Mesenchymal stem cell (in vitro differentiated cells and primary cell): ENCODE measurements around the gene TTC32.

Experiments
- DNase-seq: peaks from one replicate; pipeline ENCODE4 v3.0.0-alpha.2; 2013
- H2AFZ ChIP-seq: one replicate; pipeline ENCODE4 v1.6.1; 2013; ENCODE audit warnings: low read depth, mild to moderate bottlenecking, control low read depth, inconsistent platforms, low read length, moderate library complexity
- H2AK5ac ChIP-seq: 2 replicates; pipeline ENCODE4 v1.6.1; 2013; ENCODE audit warnings: low read length, moderate library complexity, mild to moderate bottlenecking, inconsistent platforms; ENCODE audit not compliant: severe bottlenecking
- H2BK120ac ChIP-seq: one replicate; pipeline ENCODE4 v1.6.1; 2013; ENCODE audit warnings: low read depth, mild to moderate bottlenecking, inconsistent platforms, low read length, moderate library complexity
- H2BK12ac ChIP-seq, 2 experiments: one replicate each; pipeline ENCODE4 v1.6.1; 2013; ENCODE audit warnings: inconsistent platforms in 2 of 2, low read length in 2 of 2, mild to moderate bottlenecking in 2 of 2, moderate library complexity in 2 of 2, control low read depth in 1 of 2
- H2BK15ac ChIP-seq: one replicate; pipeline ENCODE4 v1.6.1; 2013; ENCODE audit warnings: mild to moderate bottlenecking, low read depth, inconsistent platforms; ENCODE audit not compliant: poor library complexity, severe bottlenecking
- H2BK5ac ChIP-seq: 2 replicates; pipeline ENCODE4 v1.6.1; 2013; ENCODE audit warnings: low read depth, mild to moderate bottlenecking, low read length, control low read depth, inconsistent platforms; ENCODE audit not compliant: poor library complexity, severe bottlenecking
- H3K14ac ChIP-seq, 2 experiments: one replicate each; pipeline ENCODE4 v1.6.1; 2013; ENCODE audit warnings: inconsistent platforms in 2 of 2, low read length in 2 of 2, control low read depth in 1 of 2, mild to moderate bottlenecking in 1 of 2, moderate library complexity in 1 of 2
- H3K18ac ChIP-seq, 2 experiments: one replicate each; pipeline ENCODE4 v1.6.1; 2013; ENCODE audit warnings: inconsistent platforms in 2 of 2, low read length in 2 of 2, control low read depth in 1 of 2, low read depth in 1 of 2, mild to moderate bottlenecking in 1 of 2
- H3K23ac ChIP-seq, 2 experiments: one replicate each; pipeline ENCODE4 v1.6.1; 2013; ENCODE audit warnings: inconsistent platforms in 2 of 2, low read length in 2 of 2, mild to moderate bottlenecking in 2 of 2, moderate library complexity in 2 of 2, control low read depth in 1 of 2
- H3K27ac ChIP-seq: 2 replicates; pipeline ENCODE4 v1.5.1; 2013; ENCODE audit warnings: mild to moderate bottlenecking, moderate library complexity, low read length, control low read depth, inconsistent platforms; ENCODE audit not compliant: poor library complexity, severe bottlenecking
- H3K27me3 ChIP-seq, 2 experiments: 2 replicates each; pipeline versions ENCODE4 v1.6.1 to v1.7.0; 2013; ENCODE audit warnings: low read length in 2 of 2, mild to moderate bottlenecking in 2 of 2, moderate library complexity in 2 of 2, control low read depth in 1 of 2, inconsistent platforms in 1 of 2; ENCODE audit not compliant: control insufficient read depth in 1 of 2, insufficient read depth in 1 of 2
- H3K36me3 ChIP-seq, 2 experiments: 2 replicates each; pipeline versions ENCODE4 v1.6.1 to v1.7.0; 2013; ENCODE audit warnings: low read length in 2 of 2, control low read depth in 1 of 2, inconsistent platforms in 1 of 2, low read depth in 1 of 2, mild to moderate bottlenecking in 1 of 2; ENCODE audit not compliant: insufficient read depth in 2 of 2, control insufficient read depth in 1 of 2
- H3K4ac ChIP-seq, 2 experiments: one replicate each; pipeline ENCODE4 v1.6.1; 2013; ENCODE audit warnings: inconsistent platforms in 2 of 2, low read length in 2 of 2, mild to moderate bottlenecking in 2 of 2, moderate library complexity in 2 of 2, control low read depth in 1 of 2, low read depth in 1 of 2
- H3K4me1 ChIP-seq: 2 replicates; pipeline ENCODE4 v1.6.1; 2013; ENCODE audit warnings: low read depth, low read length, control low read depth; ENCODE audit not compliant: control insufficient read depth, insufficient read depth
- H3K4me2 ChIP-seq: 2 replicates; pipeline ENCODE4 v1.6.1; 2013; ENCODE audit warnings: low read length, mild to moderate bottlenecking, inconsistent platforms; ENCODE audit not compliant: poor library complexity, severe bottlenecking
- H3K4me3 ChIP-seq, 2 experiments: 2 replicates each; pipeline versions ENCODE4 v1.5.1 to v1.7.0; 2013; ENCODE audit warnings: low read length in 2 of 2, mild to moderate bottlenecking in 2 of 2, control low read depth in 1 of 2, low read depth in 1 of 2; ENCODE audit not compliant: insufficient read depth in 1 of 2
- H3K79me1 ChIP-seq: replicated peaks from 2 replicates; pipeline ENCODE4 v1.6.1; 2013; ENCODE audit warnings: mild to moderate bottlenecking, control low read depth, low read length, inconsistent platforms; ENCODE audit not compliant: poor library complexity, severe bottlenecking
- H3K9ac ChIP-seq: 2 replicates; pipeline ENCODE4 v1.7.0; 2013; ENCODE audit warnings: mild to moderate bottlenecking, low read length, moderate library complexity
- H3K9me3 ChIP-seq: 2 replicates; pipeline ENCODE4 v1.7.0; 2013; ENCODE audit warnings: mild to moderate bottlenecking, low read length; ENCODE audit not compliant: control insufficient read depth
- H4K8ac ChIP-seq: one replicate; pipeline ENCODE4 v1.6.1; 2013; ENCODE audit warnings: inconsistent platforms, mild to moderate bottlenecking, low read length, moderate library complexity
- H4K91ac ChIP-seq: one replicate; pipeline ENCODE4 v1.6.1; 2013; ENCODE audit warnings: mild to moderate bottlenecking, low read length, inconsistent platforms
- WGBS: methylation state at CpG from one replicate; pipeline ENCODE4 v1.1.7; 2013; ENCODE audit warnings: mixed read lengths; 5-methylcytosine and 5-hydroxymethylcytosine counted together

The TTC32 gene

GRCh38 chr2:19873014-19873413 lies 28.8 kb downstream of the TTC32 start:
- no peak overlapping the region for H3K23ac ChIP-seq
- no peak overlapping the region for H3K4ac ChIP-seq
- 94% methylated on average over 5 of the region's 5 CpGs for WGBS
- H3K14ac ChIP-seq = no peak overlapping the region
- H2AFZ ChIP-seq = no peak overlapping the region
- no peak overlapping the region for H4K91ac ChIP-seq
- H3K18ac ChIP-seq = no peak overlapping the region
- H3K79me1 ChIP-seq = no peaks in the 10 kb centered on the region
- H2BK12ac ChIP-seq = no peak overlapping the region
- no peak overlapping the region for H2AK5ac ChIP-seq
- no peak overlapping the region for H3K4me2 ChIP-seq
- H3K4me3 ChIP-seq = no peak overlapping the region
- no peaks in the 10 kb centered on the region for H3K9me3 ChIP-seq
- H3K36me3 ChIP-seq = peaks cover 3 to 5% of the 10 kb centered on the region in 2 experiments
- H3K27me3 ChIP-seq = peaks cover 0 to 2% of the 10 kb centered on the region in 2 experiments
- H3K9ac ChIP-seq = no peak overlapping the region
- DNase-seq = no peak
- H3K27ac ChIP-seq = no peak overlapping the region
- H2BK120ac ChIP-seq = no peak overlapping the region
- H2BK15ac ChIP-seq = no peak overlapping the region
- no peak overlapping the region for H2BK5ac ChIP-seq
- H4K8ac ChIP-seq = no peak overlapping the region
- peaks cover 13% of the 10 kb centered on the region for H3K4me1 ChIP-seq

DNA sequence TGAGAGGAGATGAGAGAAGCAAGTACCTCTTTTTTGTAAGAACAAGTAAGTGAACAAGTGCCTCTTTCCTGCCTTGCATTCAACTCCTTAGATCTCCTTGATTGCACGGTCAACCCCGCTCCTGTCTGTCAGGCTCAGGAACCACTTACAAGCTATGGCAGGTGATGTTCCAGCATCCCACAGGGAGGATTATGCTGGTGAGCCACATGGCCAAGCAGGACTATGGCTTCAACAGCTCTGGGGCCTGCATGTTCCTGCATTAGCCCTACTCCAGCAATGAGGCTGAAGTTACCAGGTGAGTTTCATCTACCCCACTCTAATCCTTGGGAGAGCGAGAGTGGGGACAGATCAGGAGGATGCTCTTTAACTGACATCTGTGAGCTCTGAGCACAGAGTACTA lies 29.5 kb downstream of the TTC32 start:
- Histone ChIP-seq H2BK5ac (no peak overlapping the region), H3K27ac (no peak overlapping the region), H3K4ac (no peak overlapping the region), H4K91ac (no peak overlapping the region), H4K8ac (no peak overlapping the region), H3K4me2 (no peak overlapping the region), H3K4me1 (peaks cover 13% of the 10 kb centered on the region), H2AFZ (no peak overlapping the region), H3K36me3 (peaks cover 3 to 5% of the 10 kb centered on the region in 2 experiments), H3K4me3 (no peak overlapping the region), H2BK15ac (no peak overlapping the region), H2BK120ac (no peak overlapping the region), H3K9ac (no peak overlapping the region), H3K27me3 (peaks cover 0 to 5% of the 10 kb centered on the region in 2 experiments), H2AK5ac (no peak overlapping the region), H2BK12ac (no peak overlapping the region), H3K23ac (no peak overlapping the region), H3K18ac (no peak overlapping the region), H3K79me1 (no peaks in the 10 kb centered on the region), H3K14ac (no peak overlapping the region), H3K9me3 (no peaks in the 10 kb centered on the region)
- WGBS = 81% methylated on average over 3 of the region's 3 CpGs
- no peak for DNase-seq

DNA sequence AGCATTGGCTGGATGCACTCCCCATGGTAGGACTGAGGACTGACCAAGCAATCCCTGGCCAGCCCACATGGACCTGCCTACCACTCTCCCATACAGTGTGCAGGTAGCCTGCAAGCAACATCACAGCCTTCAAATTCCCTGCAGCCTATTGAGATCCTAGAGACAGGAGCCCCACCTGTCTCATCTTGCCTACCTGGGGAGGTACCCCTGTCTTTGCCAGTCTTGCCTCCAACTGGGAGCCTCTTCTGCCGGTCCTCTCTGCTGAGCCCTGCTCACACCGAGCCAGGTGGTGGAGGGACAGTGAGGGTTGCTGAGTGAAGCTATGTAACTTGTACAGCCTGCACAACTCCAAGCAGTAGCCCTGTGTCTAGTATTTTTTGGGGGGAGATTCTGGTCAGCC lies 29.9 kb downstream of the TTC32 start:
- Histone ChIP-seq H3K4me2 (no peak overlapping the region), H3K79me1 (no peaks in the 10 kb centered on the region), H3K27me3 (peaks cover 0 to 5% of the 10 kb centered on the region in 2 experiments), H3K4me1 (peaks cover 17% of the 10 kb centered on the region), H2BK120ac (no peak overlapping the region), H2AK5ac (no peak overlapping the region), H2BK15ac (no peak overlapping the region), H3K18ac (no peak overlapping the region), H3K14ac (no peak overlapping the region), H4K91ac (no peak overlapping the region), H3K23ac (no peak overlapping the region), H3K4ac (no peak overlapping the region), H3K9ac (no peak overlapping the region), H3K27ac (no peak overlapping the region), H4K8ac (no peak overlapping the region), H3K36me3 (peaks cover 3 to 5% of the 10 kb centered on the region in 2 experiments), H3K9me3 (no peaks in the 10 kb centered on the region), H3K4me3 (no peak overlapping the region), H2BK12ac (no peak overlapping the region), H2BK5ac (no peak overlapping the region), H2AFZ (no peak overlapping the region)
- no peak for DNase-seq
- WGBS = 92% methylated on average over 2 of the region's 2 CpGs

- Histone ChIP-seq H3K79me1 (no peaks in the 10 kb centered on the region), H4K8ac (no peak overlapping the region), H3K9me3 (no peaks in the 10 kb centered on the region), H3K36me3 (peaks cover 1 to 3% of the 10 kb centered on the region in 2 experiments), H3K18ac (no peak overlapping the region), H3K27ac (no peak overlapping the region), H3K14ac (no peak overlapping the region), H2AFZ (no peak overlapping the region), H2BK5ac (no peak overlapping the region), H2BK15ac (no peak overlapping the region), H3K9ac (no peak overlapping the region), H3K4ac (no peak overlapping the region), H3K4me3 (no peak overlapping the region), H3K23ac (no peak overlapping the region), H2BK120ac (no peak overlapping the region), H3K4me2 (no peak overlapping the region), H3K4me1 (peaks cover 22% of the 10 kb centered on the region), H4K91ac (no peak overlapping the region), H2AK5ac (no peak overlapping the region), H3K27me3 (peaks cover 0 to 5% of the 10 kb centered on the region in 2 experiments), H2BK12ac (no peak overlapping the region)
- WGBS = 75% methylated on average over 4 of the region's 4 CpGs
- no peak for DNase-seq
These were observed 31.0 kb downstream of the TTC32 start for GRCh38 chr2:19870792-19871191.
